HCT116 (cell line): ENCODE measurements around the gene C1orf21. TPM values are rescaled to one million over a fixed set of nuclear protein-coding genes. Genes with fewer than 3 reads are reported as not detected.

Source experiments
- ATAC-seq: fragments of 200-7000 bp; cut with Tn5 transposase; 2 replicates; pipeline ENCODE4 v1.9.1; 2020; ENCODE audit warnings: mild to moderate bottlenecking, moderate library complexity
- BruUV-seq: library from RNA; stranded (reverse); fragments of 400-500 nt; replicated peaks from 2 replicates; lab custom pipeline; 2021; lab: Mats Ljungman, UMichigan
- CTCF ChIA-PET: fragments of 300-600 bp; sonication (Branson Sonifier 250); formaldehyde crosslinking; loops from one replicate; lab custom pipeline; 2021; ENCODE audit warnings: antibody characterized with exemption; lab: Charles Lee
- POLR2A ChIA-PET: fragments of 300-600, 350-600 bp; sonication (Branson Sonifier 250); formaldehyde crosslinking; loops from one replicate; lab custom pipeline; 2021; ENCODE audit warnings: antibody characterized with exemption; lab: Charles Lee
- RAD21 ChIA-PET, 2 experiments: fragments of 300-600 bp; sonication (Branson Sonifier 250); formaldehyde crosslinking; loops; one replicate each; lab custom pipeline; 2023; ENCODE audit warnings: low total read pairs in 2 of 2; ENCODE audit not compliant: uncharacterized antibody in 2 of 2, unreplicated experiment in 2 of 2, low non-redundant PET in 1 of 2; lab: Charles Lee
- DNase-seq: peaks from one replicate; pipeline ENCODE4 v3.0.0-alpha.2; 2010; ENCODE audit warnings: low read depth, low spot score
- H2AFZ ChIP-seq: fragments of 200-600 bp; shearing (Covaris generic), sonication (generic); 2 replicates; pipeline ENCODE4 v1.6.1; 2017; ENCODE audit warnings: low read depth, mixed run types, mixed read lengths, antibody characterized with exemption, low read length; ENCODE audit not compliant: poor library complexity, severe bottlenecking
- H3K27ac ChIP-seq: 2 replicates; pipeline ENCODE4 v1.5.1; 2012; ENCODE audit warnings: low read depth, low read length
- H3K27me3 ChIP-seq: fragments of 200-600 bp; sonication (generic); 2 replicates; pipeline ENCODE4 v1.6.1; 2016; ENCODE audit warnings: mixed run types, low read length, mixed read lengths; ENCODE audit not compliant: insufficient read depth
- H3K36me3 ChIP-seq, 2 experiments: fragments of 200-500 bp in 1 of 2; fragments of 200-600 bp in 1 of 2; sonication (Bioruptor generic) in 1 of 2; sonication (generic) in 1 of 2; 2 replicates each; pipeline versions ENCODE4 v1.5.1 to v1.6.1; 2014 to 2016; ENCODE audit warnings: low read length in 2 of 2, inconsistent platforms in 1 of 2, mixed read lengths in 1 of 2, mixed run types in 1 of 2; ENCODE audit not compliant: insufficient read depth in 2 of 2, control insufficient read depth in 1 of 2
- H3K4me1 ChIP-seq, 2 experiments: fragments of 200-600 bp in 1 of 2; sonication (generic) in 1 of 2; 2 replicates each; pipeline versions ENCODE4 v1.5.1 to v1.6.1; 2012 to 2017; ENCODE audit warnings: low read length in 2 of 2, inconsistent platforms in 1 of 2, mild to moderate bottlenecking in 1 of 2, mixed read lengths in 1 of 2, mixed run types in 1 of 2, moderate library complexity in 1 of 2; ENCODE audit not compliant: insufficient read depth in 2 of 2, control insufficient read depth in 1 of 2
- H3K4me2 ChIP-seq: fragments of 200-600 bp; sonication (generic); 2 replicates; pipeline ENCODE4 v1.6.1; 2017; ENCODE audit warnings: mixed run types, low read length, mixed read lengths
- H3K4me3 ChIP-seq, 2 experiments: fragments of 200-600 bp in 1 of 2; sonication (generic) in 1 of 2; replicated peaks in 1 of 2; 2 replicates each; pipeline ENCODE4 v1.5.1; 2011 to 2016; ENCODE audit warnings: low read length in 2 of 2, control low read depth in 1 of 2, low read depth in 1 of 2, mild to moderate bottlenecking in 1 of 2, mixed read lengths in 1 of 2, mixed run types in 1 of 2
- H3K79me2 ChIP-seq: fragments of 200-600 bp; sonication (generic); 2 replicates; pipeline ENCODE4 v1.6.1; 2017; ENCODE audit warnings: mild to moderate bottlenecking, mixed run types, low read length, moderate library complexity, mixed read lengths; ENCODE audit not compliant: insufficient read depth
- H3K9ac ChIP-seq: fragments of 200-600 bp; sonication (generic); 2 replicates; pipeline ENCODE4 v1.6.1; 2016; ENCODE audit warnings: low read length, mixed read lengths
- H3K9me2 ChIP-seq: fragments of 200-600 bp; sonication (generic), shearing (Covaris generic); 2 replicates; pipeline ENCODE4 v1.6.1; 2017; ENCODE audit warnings: mixed run types, mild to moderate bottlenecking, moderate library complexity; ENCODE audit not compliant: insufficient read depth
- H3K9me3 ChIP-seq, 2 experiments: fragments of 200-500 bp in 1 of 2; fragments of 200-600 bp in 1 of 2; sonication (Bioruptor generic) in 1 of 2; sonication (generic) in 1 of 2; 2 replicates each; pipeline ENCODE4 v1.6.1; 2014 to 2017; ENCODE audit warnings: low read length in 2 of 2, mixed read lengths in 2 of 2, inconsistent platforms in 1 of 2, low read depth in 1 of 2, mild to moderate bottlenecking in 1 of 2, mixed run types in 1 of 2, moderate library complexity in 1 of 2; ENCODE audit not compliant: control insufficient read depth in 1 of 2, insufficient read depth in 1 of 2
- H4K20me1 ChIP-seq: fragments of 200-600 bp; sonication (generic), shearing (Covaris generic); 2 replicates; pipeline ENCODE4 v1.6.1; 2017; ENCODE audit warnings: mixed run types, mild to moderate bottlenecking, moderate library complexity; ENCODE audit not compliant: insufficient read depth
- ATF3 ChIP-seq: IDR thresholded peaks from 2 replicates; pipeline ENCODE4 v1.6.1; 2012
- CBX3 ChIP-seq: IDR thresholded peaks from 2 replicates; pipeline ENCODE4 v1.6.1; 2012; ENCODE audit warnings: low read depth
- EGR1 ChIP-seq: IDR thresholded peaks from 2 replicates; pipeline ENCODE4 v1.6.1; 2012; ENCODE audit warnings: low read depth
- ELF1 ChIP-seq: IDR thresholded peaks from 2 replicates; pipeline ENCODE4 v1.6.1; 2012; ENCODE audit warnings: low read depth, borderline replicate concordance
- EZH2 ChIP-seq: fragments of 200-600 bp; sonication (generic); IDR thresholded peaks from 2 replicates; pipeline ENCODE4 v1.6.1; 2017; ENCODE audit warnings: antibody characterized with exemption, mixed run types
- EZH2phosphoT487 ChIP-seq: fragments of 200-600 bp; IDR thresholded peaks from 2 replicates; pipeline ENCODE4 v1.6.1; 2018; ENCODE audit warnings: antibody characterized with exemption, borderline replicate concordance
- FOSL1 ChIP-seq: IDR thresholded peaks from 2 replicates; pipeline ENCODE4 v1.6.1; 2012; ENCODE audit warnings: low read depth
- JUND ChIP-seq: IDR thresholded peaks from 2 replicates; pipeline ENCODE4 v1.6.1; 2012
- RAD21 ChIP-seq: IDR thresholded peaks from 2 replicates; pipeline ENCODE4 v1.6.1; 2012; ENCODE audit warnings: low read depth, mild to moderate bottlenecking
- REST ChIP-seq: IDR thresholded peaks from 2 replicates; pipeline ENCODE4 v1.6.1; 2012; ENCODE audit warnings: low read depth
- SIN3A ChIP-seq: IDR thresholded peaks from 2 replicates; pipeline ENCODE4 v1.6.1; 2012; ENCODE audit warnings: low read depth
- SRF ChIP-seq: IDR thresholded peaks from 2 replicates; pipeline ENCODE4 v1.6.1; 2012; ENCODE audit warnings: low read depth
- ZBTB33 ChIP-seq: IDR thresholded peaks from 2 replicates; pipeline ENCODE4 v1.6.1; 2011; ENCODE audit warnings: mild to moderate bottlenecking, low read length, moderate library complexity; ENCODE audit not compliant: insufficient replicate concordance; ENCODE audit errors: extremely low read depth
- ZFX ChIP-seq: fragments of 450-650 bp; IDR thresholded peaks from 2 replicates; pipeline ENCODE4 v1.6.1; 2017
- intact Hi-C: fragments of 100-400 bp; cut with micrococcal nuclease; formaldehyde crosslinking; loops from 2 replicates; pipeline ENCODE4 v1.10.0; 2022
- total RNA-seq: library from RNA; stranded (reverse); gene quantifications from one replicate; pipeline ENCODE4 v1.2.1, GENCODE V29; 2021; ENCODE audit not compliant: unreplicated experiment

C1orf21 gene
- total RNA-seq, 1 experiment from 2014 or later: 8.9 TPM

GRCh38 chr1:184673305-184673704 lies 286.5 kb downstream of the C1orf21 start:
- no peak overlapping the region for H3K4me3 ChIP-seq
- DNase-seq (no peak), ATAC-seq (no peak)
- ChIA-PET POLR2A (no interaction called here), CTCF (no interaction called here)
- BruUV-seq: no TSS peak
- no peaks in the 10 kb centered on the region for H3K4me1 ChIP-seq
- H2AFZ ChIP-seq: no peak overlapping the region
- H3K9ac ChIP-seq: no peak overlapping the region
- no peaks in the 10 kb centered on the region for H3K36me3 ChIP-seq
- H4K20me1 ChIP-seq: no peaks in the 10 kb centered on the region
- intact Hi-C loops: no loop called here
- no peaks in the 10 kb centered on the region for H3K9me2 ChIP-seq
- no peaks in the 10 kb centered on the region for H3K27me3 ChIP-seq
- H3K79me2 ChIP-seq: no peaks in the 10 kb centered on the region
- TF ChIP-seq EZH2phosphoT487 (no peak), ZFX (no peak), SRF (no peak), CBX3 (no peak), EGR1 (no peak), JUND (no peak)
- TF ChIP-seq, all 23 proteins: peak for 0
- Histone ChIP-seq H3K9me3 (no peaks in the 10 kb centered on the region), H3K27ac (no peak overlapping the region), H3K4me2 (no peak overlapping the region)
- RAD21 ChIA-PET: no interaction called here

DNA sequence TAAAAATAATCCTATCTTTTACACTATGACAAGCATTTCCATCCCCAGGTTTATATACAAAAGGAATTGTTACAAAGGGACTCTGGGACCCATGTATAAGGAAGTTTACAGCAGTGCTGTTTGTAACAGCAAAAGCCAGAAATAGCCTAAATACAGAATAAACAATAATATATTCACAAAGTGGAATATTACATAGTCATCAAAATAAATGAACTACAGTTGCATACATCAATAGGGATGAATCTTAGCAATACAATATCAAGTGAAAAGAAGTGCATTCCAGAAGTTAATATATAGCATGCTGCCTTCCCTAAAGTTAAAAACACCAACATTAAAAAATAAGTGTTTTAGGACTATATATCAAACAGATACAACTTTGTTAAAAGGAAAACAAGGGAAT lies 290.5 kb downstream of the C1orf21 start:
- Histone ChIP-seq H3K4me3 (no peak overlapping the region), H3K27me3 (no peaks in the 10 kb centered on the region), H3K4me2 (no peak overlapping the region), H3K4me1 (no peaks in the 10 kb centered on the region), H3K27ac (no peak overlapping the region), H4K20me1 (no peaks in the 10 kb centered on the region), H3K9me2 (no peaks in the 10 kb centered on the region), H3K36me3 (no peaks in the 10 kb centered on the region), H3K9ac (no peak overlapping the region), H3K79me2 (no peaks in the 10 kb centered on the region), H2AFZ (no peak overlapping the region), H3K9me3 (0 out of 4 replicates have a peak, but pooled peaks cover 3% of the 10 kb centered on the region in 2 experiments)
- CTCF ChIA-PET: interaction anchor here (2.5 kb wide), 1 partner anchor 13 kb away, joined by 9 read pairs; no protein-coding TSS in a partner anchor
- RAD21 ChIA-PET: no interaction called here
- no peak for DNase-seq
- intact Hi-C loops: no loop called here
- POLR2A ChIA-PET: no interaction called here
- no peak for ATAC-seq
- BruUV-seq: no TSS peak
- TF ChIP-seq FOSL1 (no peak), ZBTB33 (no peak), REST (no peak), EZH2phosphoT487 (no peak), EZH2 (no peak), ELF1 (no peak), ATF3 (no peak), SIN3A (no peak), RAD21 (no peak), CBX3 (no peak)
